Caco-2 (cell line): ENCODE data around the gene HIVEP3. TPM values are rescaled to one million over a fixed set of nuclear protein-coding genes. Genes with fewer than 3 reads are reported as not detected.

Experiments used
- BruUV-seq: library from RNA; stranded (reverse); fragments of 400-500 nt; replicated peaks from 2 replicates; lab custom pipeline; 2021; lab: Mats Ljungman, UMichigan
- CTCF ChIA-PET: fragments of 300-600 bp; sonication (Branson Sonifier 250); formaldehyde crosslinking; loops from one replicate; lab custom pipeline; 2022; ENCODE audit warnings: antibody characterized with exemption; lab: Charles Lee
- POLR2A ChIA-PET: fragments of 300-600 bp; sonication (Branson Sonifier 250); formaldehyde crosslinking; loops from one replicate; lab custom pipeline; 2022; ENCODE audit warnings: antibody characterized with exemption; lab: Charles Lee
- DNase-seq, 2 experiments: peaks; one replicate each; pipeline versions ENCODE4 v3.0.0 to v3.0.0-alpha.2; 2020 to 2022
- H3K27me3 ChIP-seq: replicated peaks from 2 replicates; pipeline ENCODE4 v1.6.0; 2011; ENCODE audit warnings: low read length; ENCODE audit not compliant: control insufficient read depth, insufficient read depth
- H3K36me3 ChIP-seq: 2 replicates; pipeline ENCODE4 v1.5.1; 2011; ENCODE audit warnings: low read length; ENCODE audit not compliant: control insufficient read depth, insufficient read depth
- H3K4me1 ChIP-seq: fragments of 250-450 bp; sonication (Bioruptor Pico); 2 replicates; pipeline ENCODE4 v1.5.1; 2020; ENCODE audit warnings: mild to moderate bottlenecking
- H3K4me3 ChIP-seq: 2 replicates; pipeline ENCODE4 v1.5.1; 2011; ENCODE audit warnings: low read depth, mild to moderate bottlenecking, control low read depth, low read length
- H3K9me3 ChIP-seq: fragments of 250-450 bp; sonication (Bioruptor Pico); 2 replicates; pipeline ENCODE4 v1.5.1; 2020; ENCODE audit warnings: mild to moderate bottlenecking, moderate library complexity
- H3K27ac Mint-ChIP-seq: one replicate; pipeline ENCODE4 v1.8.0; 2022; ENCODE audit warnings: mixed read lengths; ENCODE audit not compliant: unreplicated experiment
- H3K27me3 Mint-ChIP-seq: one replicate; pipeline ENCODE4 v1.8.0; 2022; ENCODE audit warnings: mixed read lengths; ENCODE audit not compliant: insufficient read depth, unreplicated experiment
- H3K36me3 Mint-ChIP-seq: one replicate; pipeline ENCODE4 v1.8.0; 2022; ENCODE audit warnings: mild to moderate bottlenecking, mixed read lengths; ENCODE audit not compliant: insufficient read depth, unreplicated experiment
- H3K4me1 Mint-ChIP-seq: one replicate; pipeline ENCODE4 v1.8.0; 2022; ENCODE audit warnings: low read depth, mixed read lengths; ENCODE audit not compliant: unreplicated experiment
- H3K4me3 Mint-ChIP-seq: one replicate; pipeline ENCODE4 v1.8.0; 2022; ENCODE audit warnings: mild to moderate bottlenecking, moderate library complexity, mixed read lengths; ENCODE audit not compliant: unreplicated experiment
- H3K9me3 Mint-ChIP-seq: one replicate; pipeline ENCODE4 v1.8.0; 2022; ENCODE audit warnings: mixed read lengths; ENCODE audit not compliant: unreplicated experiment
- CTCF ChIP-seq, 2 experiments: fragments of 200-600 bp in 1 of 2; IDR thresholded peaks; 1 replicate in 1 of 2; 2 replicates in 1 of 2; pipeline versions ENCODE4 v1.5.1 to v1.8.0; 2011 to 2022; ENCODE audit warnings: antibody characterized with exemption in 1 of 2, control low read depth in 1 of 2, inconsistent platforms in 1 of 2, low read depth in 1 of 2, low read length in 1 of 2, mild to moderate bottlenecking in 1 of 2, moderate library complexity in 1 of 2; ENCODE audit not compliant: insufficient read depth in 1 of 2, severe bottlenecking in 1 of 2, unreplicated experiment in 1 of 2
- intact Hi-C: fragments of 100-400 bp; cut with micrococcal nuclease; formaldehyde crosslinking; loops from one replicate; pipeline ENCODE4 v1.10.0; 2022; ENCODE audit not compliant: unreplicated experiment
- total RNA-seq: library from RNA; stranded (reverse); gene quantifications from 2 replicates; pipeline ENCODE4 v1.2.3, GENCODE V29; 2022

HIVEP3 gene
- total RNA-seq, 1 experiment from 2014 or later: 0.25 TPM

GRCh38 chr1:41762251-41762650 is 156.5 kb downstream of the HIVEP3 start:
- H3K27me3 ChIP-seq: no peaks in the 10 kb centered on the region
- ChIA-PET POLR2A (no interaction called here), CTCF (no interaction called here)
- intact Hi-C loops: no loop called here
- H3K27ac Mint-ChIP-seq: no peak overlapping the region
- no peak overlapping the region for H3K4me3 ChIP-seq
- no peaks in the 10 kb centered on the region for H3K36me3 ChIP-seq
- no peak overlapping the region for H3K4me3 Mint-ChIP-seq
- H3K9me3 ChIP-seq: no peaks in the 10 kb centered on the region
- H3K4me1 ChIP-seq: no peaks in the 10 kb centered on the region
- H3K9me3 Mint-ChIP-seq: peaks cover 15% of the 10 kb centered on the region
- no peak for DNase-seq
- H3K36me3 Mint-ChIP-seq: no peaks in the 10 kb centered on the region
- no TSS peak for BruUV-seq
- peaks cover 13% of the 10 kb centered on the region for H3K27me3 Mint-ChIP-seq
- TF ChIP-seq CTCF (IDR thresholded peaks at IDR 0.05; ENCODE audit: insufficient read depth in 1 of 2, low read depth in 1 of 2, low read length in 1 of 2, severe bottlenecking in 1 of 2, unreplicated experiment in 1 of 2): no peak
- no peaks in the 10 kb centered on the region for H3K4me1 Mint-ChIP-seq

DNA sequence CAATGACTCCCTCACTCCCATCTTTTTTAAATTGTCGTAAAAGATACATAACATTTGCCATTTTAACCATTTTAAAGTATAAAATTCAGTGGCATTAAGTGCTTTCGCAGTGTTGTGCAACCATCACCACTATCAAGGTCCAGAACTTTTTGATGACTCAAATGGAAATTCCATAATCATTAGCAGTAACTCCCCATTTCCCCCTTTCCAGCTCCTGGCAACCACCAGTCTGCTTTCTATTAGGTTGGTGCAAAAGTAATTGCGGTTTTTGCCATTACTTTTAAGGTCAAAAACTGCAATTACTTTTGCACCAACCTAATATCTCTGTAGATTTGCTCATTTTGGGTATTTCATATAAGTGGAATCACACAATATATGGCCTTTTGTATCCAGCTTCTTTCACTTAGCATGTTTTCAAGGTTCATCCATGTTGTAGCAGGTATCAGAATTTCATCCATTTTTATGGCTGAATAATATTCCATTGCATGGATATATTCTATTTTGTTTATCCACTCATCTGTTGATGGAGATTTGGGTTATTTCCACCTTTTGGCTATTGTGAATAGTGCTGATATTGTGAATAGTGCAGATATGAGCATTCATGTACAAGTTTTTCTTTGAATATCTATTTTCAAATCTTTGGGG is 159.7 kb downstream of the HIVEP3 start:
- intact Hi-C loops: no loop called here

GRCh38 chr1:41758500-41758899 is 160.2 kb downstream of the HIVEP3 start:
- Mint-ChIP-seq H3K9me3 (peaks cover 15% of the 10 kb centered on the region), H3K4me3 (no peak overlapping the region), H3K27me3 (peaks cover 5% of the 10 kb centered on the region), H3K4me1 (no peaks in the 10 kb centered on the region), H3K36me3 (no peaks in the 10 kb centered on the region), H3K27ac (no peak overlapping the region)
- no peaks in the 10 kb centered on the region for H3K4me1 ChIP-seq
- H3K4me3 ChIP-seq: no peak overlapping the region
- POLR2A ChIA-PET: no interaction called here
- H3K9me3 ChIP-seq: no peaks in the 10 kb centered on the region
- H3K36me3 ChIP-seq: no peaks in the 10 kb centered on the region
- TF ChIP-seq CTCF (IDR thresholded peaks at IDR 0.05; ENCODE audit: insufficient read depth in 1 of 2, low read depth in 1 of 2, low read length in 1 of 2, severe bottlenecking in 1 of 2, unreplicated experiment in 1 of 2): no peak
- intact Hi-C loops: no loop called here
- DNase-seq: no peak
- CTCF ChIA-PET: no interaction called here
- no peaks in the 10 kb centered on the region for H3K27me3 ChIP-seq
- no TSS peak for BruUV-seq

More for the DNA sequence above, 159.7 kb downstream of the HIVEP3 start:
- ChIA-PET CTCF (no interaction called here), POLR2A (no interaction called here)
- H3K36me3 ChIP-seq: no peaks in the 10 kb centered on the region
- no peak for TF ChIP-seq CTCF (IDR thresholded peaks at IDR 0.05; ENCODE audit: insufficient read depth in 1 of 2, low read depth in 1 of 2, low read length in 1 of 2, severe bottlenecking in 1 of 2, unreplicated experiment in 1 of 2)
- Mint-ChIP-seq H3K27me3 (peaks cover 4% of the 10 kb centered on the region), H3K9me3 (peaks cover 15% of the 10 kb centered on the region), H3K27ac (no peak overlapping the region), H3K36me3 (no peaks in the 10 kb centered on the region), H3K4me1 (no peaks in the 10 kb centered on the region), H3K4me3 (no peak overlapping the region)
- BruUV-seq: no TSS peak
- H3K4me1 ChIP-seq: no peaks in the 10 kb centered on the region
- DNase-seq: no peak
- no peak overlapping the region for H3K4me3 ChIP-seq
- H3K9me3 ChIP-seq: no peaks in the 10 kb centered on the region
- no peaks in the 10 kb centered on the region for H3K27me3 ChIP-seq
